Frontal cortex (tissue), 4 donors: ENCODE results near the gene CRADD. TPM values are rescaled to one million over a fixed set of nuclear protein-coding genes. Genes with fewer than 3 reads are reported as not detected.

ENCODE experiments used
- DNase-seq, 2 donors: peaks; one replicate each; pipeline ENCODE4 v3.0.0; 2012; ENCODE audit warnings: low spot score in 2 of 2
- FAIRE-seq: peaks from 2 replicates; lab custom pipeline; 2012; peaks lifted over from hg19 to GRCh38; lab: Jason Lieb, UNC
- total RNA-seq: library from RNA; depleted of rRNA; stranded (reverse); fragments of >200 nt; gene quantifications from one replicate; pipeline ENCODE4 v1.2.3, GENCODE V29; 2014
- donor health status: control.
- donor health status: control.
- donor health status: control.

Gene CRADD
- total RNA-seq, 1 donor from 2014 or later = 9.8 TPM

DNA sequence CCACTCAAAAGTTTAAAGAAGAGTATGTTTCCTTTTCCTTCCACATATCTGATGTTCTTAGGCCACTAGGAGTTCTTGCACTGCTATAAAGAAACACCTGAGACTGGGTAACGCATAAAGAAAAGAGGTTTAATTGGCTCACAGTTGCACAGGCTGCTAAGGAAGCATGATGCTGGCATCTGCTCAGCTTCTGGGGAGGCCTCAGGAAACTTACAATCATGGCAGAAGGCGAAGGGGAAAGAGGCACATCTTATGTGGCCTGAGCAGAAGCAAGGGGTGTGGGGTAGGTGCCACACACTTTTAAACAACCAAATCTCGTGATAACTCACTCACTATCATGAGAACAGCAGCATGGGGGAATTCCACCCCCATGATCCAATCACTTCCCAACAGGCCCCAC is 7.7 kb upstream of the CRADD start:
- no peak for FAIRE-seq
- DNase-seq = no peak

DNA sequence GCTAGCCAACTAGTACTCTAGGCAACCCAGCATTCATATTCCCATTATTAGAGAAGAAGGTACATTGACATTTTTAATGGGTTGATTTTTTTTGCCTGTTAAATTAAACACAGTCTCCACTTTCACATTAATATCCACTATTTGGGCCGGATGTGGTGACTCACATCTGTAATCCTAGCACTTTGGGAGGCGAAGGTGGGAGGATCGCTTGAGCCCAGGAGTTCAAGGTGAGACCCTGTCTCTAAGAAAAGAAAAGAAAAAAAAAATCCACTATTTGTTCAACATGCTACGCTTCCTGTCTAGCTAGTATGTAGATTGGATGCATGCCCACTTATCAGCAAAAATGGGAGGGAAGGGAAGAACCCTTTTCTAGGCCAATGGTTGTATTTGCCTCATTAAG is 7.1 kb upstream of the CRADD start:
- DNase-seq (no peak), FAIRE-seq (no peak)

GRCh38 chr12:93671044-93671443 is 6.1 kb upstream of the CRADD start:
- FAIRE-seq = no peak
- DNase-seq = no peak

DNA sequence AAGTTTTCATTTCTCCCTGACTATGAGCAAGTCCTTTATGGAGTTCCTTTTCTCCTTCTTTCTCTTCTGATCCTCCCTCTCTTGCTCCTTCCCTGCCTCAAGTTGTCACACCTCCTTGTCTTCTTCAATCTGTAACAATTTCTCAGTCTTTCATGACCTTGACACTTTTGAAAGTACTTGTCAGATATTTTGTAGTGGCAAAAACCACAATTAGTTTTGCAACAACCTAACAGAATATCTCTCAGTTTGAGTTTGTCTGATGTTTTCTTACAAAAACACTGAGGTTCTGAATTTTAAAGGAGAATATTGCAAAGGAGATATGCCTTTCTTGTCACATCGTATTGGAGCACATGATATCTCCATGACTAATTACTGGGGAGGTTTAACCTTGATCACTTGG is 4.1 kb upstream of the CRADD start:
- DNase-seq (no peak), FAIRE-seq (no peak)

GRCh38 chr12:93674386-93674785 is 2.8 kb upstream of the CRADD start:
- FAIRE-seq (no peak), DNase-seq (no peak)

GRCh38 chr12:93676408-93677194 is 574 bp upstream of the CRADD start:
- FAIRE-seq (no peak), DNase-seq (no peak)

- DNase-seq (no peak), FAIRE-seq (no peak)
Measured at GRCh38 chr12:93678779-93679178, 1.6 kb downstream of the CRADD start.

GRCh38 chr12:93679308-93679925 is 2.2 kb downstream of the CRADD start:
- FAIRE-seq = no peak
- no peak for DNase-seq

GRCh38 chr12:93680006-93680405 is 2.8 kb downstream of the CRADD start:
- no peak for DNase-seq
- no peak for FAIRE-seq

GRCh38 chr12:93682846-93683261 is 5.7 kb downstream of the CRADD start:
- DNase-seq (no peak), FAIRE-seq (no peak)

DNA sequence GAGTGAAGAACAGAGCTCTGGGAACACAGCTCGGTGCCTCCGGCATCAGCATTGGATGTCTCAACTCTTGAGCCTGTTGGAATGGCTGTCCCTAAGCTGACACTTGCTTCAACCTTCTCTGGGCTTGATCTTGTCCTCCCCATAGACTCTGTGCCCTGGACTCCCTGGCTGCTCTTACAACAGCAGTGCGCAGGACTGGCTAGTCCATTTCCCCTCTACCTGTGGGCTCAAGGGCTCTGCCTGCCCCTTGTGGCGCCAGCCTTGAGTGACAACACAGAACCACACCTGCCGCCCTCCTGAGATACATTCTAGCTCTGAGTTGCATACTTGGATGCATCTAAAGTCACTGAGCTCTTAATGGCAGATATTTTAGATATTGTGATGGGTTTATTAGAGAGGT is 6.2 kb downstream of the CRADD start:
- DNase-seq (no peak), FAIRE-seq (no peak)

DNA sequence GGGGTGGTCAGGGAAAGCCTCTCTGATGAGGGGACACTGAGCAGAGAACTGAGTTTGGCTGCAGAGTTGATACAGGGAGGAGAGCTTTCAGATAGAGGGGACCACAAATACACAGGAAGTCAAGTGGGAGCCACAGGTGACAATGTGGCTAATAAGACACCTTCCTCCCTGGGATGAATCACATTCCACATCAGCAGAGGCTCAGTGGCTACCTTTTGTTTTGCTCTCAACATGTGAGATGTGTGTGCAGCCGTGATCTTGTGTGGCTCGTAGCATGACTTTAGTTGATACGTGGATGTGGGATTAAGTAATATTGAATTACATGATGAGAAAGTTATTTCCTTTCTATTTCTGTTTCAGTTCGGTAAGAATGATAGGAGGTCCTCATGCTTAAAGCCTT is 7.5 kb downstream of the CRADD start:
- FAIRE-seq (no peak), DNase-seq (no peak)

DNA sequence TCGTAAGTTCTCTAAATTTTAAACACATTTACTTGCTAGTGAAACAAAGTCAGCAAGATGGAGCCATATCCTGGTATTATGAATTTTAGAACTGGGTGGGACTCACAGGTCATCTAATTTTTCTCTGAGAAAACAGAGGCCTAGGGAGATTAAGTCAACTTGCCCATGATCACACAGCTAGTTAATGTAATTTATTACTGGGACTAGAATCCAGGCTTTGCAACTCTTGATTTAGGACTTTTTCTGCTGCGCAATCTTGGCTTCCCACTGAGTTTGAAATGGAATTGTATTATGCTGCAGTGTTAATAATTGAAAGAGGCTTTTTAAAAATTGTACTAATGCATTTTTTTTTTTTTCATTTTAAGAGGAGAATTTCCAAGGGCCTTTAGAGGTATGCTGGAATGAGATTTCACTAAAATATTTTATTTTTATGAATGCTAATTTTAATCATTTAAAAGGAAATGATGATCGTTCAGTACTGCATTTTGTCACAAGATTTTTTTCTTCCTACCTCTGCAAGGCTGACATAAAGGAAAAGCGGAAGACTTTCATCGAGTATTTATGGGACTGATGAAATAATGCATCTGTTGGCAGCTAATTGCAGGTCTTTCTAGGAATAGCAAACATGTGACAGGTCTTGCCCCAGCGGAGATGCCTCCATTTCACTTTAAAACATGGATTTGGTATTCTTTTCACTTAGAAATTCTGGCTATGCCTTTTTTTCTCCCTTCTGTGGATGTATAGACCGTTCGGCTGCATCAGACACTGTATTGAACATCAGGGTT is 9.6 kb downstream of the CRADD start:
- FAIRE-seq (no peak), DNase-seq (no peak)

DNA sequence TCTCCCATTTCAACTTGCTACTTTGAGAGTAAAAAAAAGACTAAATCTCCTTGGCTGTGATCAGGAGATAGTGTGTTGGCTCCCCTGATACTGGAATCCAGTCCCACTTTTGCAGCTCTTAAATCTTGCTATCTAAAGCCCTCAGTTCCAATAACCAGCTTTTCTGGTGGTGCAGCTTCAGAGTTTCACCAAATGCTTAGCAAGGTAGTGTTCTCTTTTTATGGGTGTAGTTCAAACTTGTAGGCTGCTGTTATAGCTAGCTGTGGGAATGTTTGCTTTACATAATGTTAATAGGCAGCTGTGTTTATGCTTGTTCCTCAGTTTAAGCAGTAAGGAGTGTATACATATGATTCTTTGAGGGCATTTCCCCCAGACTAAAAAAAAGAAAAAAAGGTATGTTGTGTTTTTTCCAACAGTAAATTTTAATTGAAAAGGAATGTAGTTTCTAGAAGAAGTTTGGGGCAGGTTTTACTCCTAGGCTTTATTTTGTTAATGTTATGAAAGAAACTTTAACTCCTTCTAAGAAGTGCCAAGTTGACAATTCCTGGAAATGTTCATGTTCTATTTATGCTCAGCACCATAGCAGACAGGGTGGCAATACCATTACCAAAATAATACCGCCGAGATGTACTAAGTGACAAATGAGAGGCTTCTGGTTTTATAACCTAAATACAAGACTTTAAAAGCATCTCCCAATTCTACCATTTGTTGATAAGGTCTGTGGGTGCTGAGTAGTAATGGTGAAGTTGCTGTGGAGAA is 12.1 kb downstream of the CRADD start:
- no peak for FAIRE-seq
- no peak for DNase-seq

- FAIRE-seq = no peak
- DNase-seq = no peak
Measured at GRCh38 chr12:93696462-93696861, 19.3 kb downstream of the CRADD start.

- DNase-seq (no peak), FAIRE-seq (no peak)
Measured at GRCh38 chr12:93698307-93699092, 21.3 kb downstream of the CRADD start.

DNA sequence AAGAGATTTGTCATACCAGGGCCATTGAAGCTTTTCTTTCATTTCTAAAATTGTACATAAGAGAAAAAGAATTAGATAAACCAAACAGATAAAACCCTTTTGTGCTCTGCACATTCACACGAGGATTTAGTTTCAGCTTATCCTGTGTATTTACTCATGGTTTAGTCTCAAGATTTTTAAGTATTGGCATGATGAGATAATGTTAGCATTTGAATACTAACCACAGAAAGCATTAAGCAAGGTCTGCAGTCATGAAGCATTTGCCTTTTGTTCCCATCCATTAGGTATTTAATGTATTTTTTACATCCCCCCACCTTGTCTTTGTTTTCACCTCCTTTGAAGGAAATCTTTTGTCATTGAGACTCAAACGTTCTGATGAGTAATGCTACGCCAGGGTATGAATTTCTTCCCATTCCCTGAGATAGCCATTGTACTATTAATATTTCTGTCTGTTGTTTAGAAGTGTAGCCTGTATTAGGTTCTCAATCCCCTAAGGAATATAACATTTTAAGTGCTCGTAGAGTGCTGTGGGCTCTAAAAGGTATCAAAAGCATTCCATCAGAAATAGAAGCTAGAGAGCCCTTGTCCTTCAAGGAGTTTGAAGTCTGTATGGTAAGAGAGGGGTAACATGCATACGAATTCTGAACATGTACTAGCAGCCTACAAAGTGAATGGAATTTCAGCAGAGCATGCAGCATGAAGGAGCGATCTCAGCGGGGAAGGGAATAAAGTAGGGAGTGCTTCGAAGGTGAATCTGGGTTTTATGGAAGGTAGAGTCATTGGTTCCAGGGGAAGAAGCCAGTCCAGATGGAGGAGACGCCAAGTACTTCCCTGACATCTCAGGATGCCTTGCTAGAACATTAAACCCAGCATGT is 22.3 kb downstream of the CRADD start:
- FAIRE-seq (no peak), DNase-seq (no peak)

- FAIRE-seq (no peak), DNase-seq (no peak)
Measured at GRCh38 chr12:93702707-93703315, 25.6 kb downstream of the CRADD start.
